HG03135 (cell line): ENCODE results near the gene ADAMTSL3.
"Not testable (repeated sequence)": the region's sequence is repeated elsewhere in the genome, so short reads cannot be mapped to it uniquely, and the experiment has no call there.

Experiments
- ATAC-seq: cut with Tn5 transposase; IDR thresholded peaks from one replicate; pipeline ENCODE4 v1.9.1; 2021; ENCODE audit warnings: mild to moderate bottlenecking, moderate library complexity; ENCODE audit not compliant: unreplicated experiment

Gene ADAMTSL3

DNA sequence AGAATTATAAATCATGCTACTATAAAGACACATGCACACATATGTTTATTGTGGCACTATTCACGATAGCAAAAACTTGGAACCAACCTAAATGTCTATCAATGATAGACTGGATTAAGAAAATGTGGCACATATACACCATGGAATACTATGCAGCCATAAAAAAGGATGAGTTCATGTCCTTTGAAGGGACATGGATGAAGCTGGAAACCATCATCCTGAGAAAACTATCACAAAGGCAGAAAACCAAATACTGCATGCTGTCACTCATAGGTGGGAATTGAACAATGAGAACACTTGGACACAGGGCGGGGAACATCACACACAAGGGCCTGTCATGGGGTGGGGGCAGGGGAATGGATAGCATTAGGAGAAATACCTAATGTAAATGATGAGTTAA lies 424.1 kb downstream of the ADAMTSL3 start:
- not testable (repeated sequence) for ATAC-seq

DNA sequence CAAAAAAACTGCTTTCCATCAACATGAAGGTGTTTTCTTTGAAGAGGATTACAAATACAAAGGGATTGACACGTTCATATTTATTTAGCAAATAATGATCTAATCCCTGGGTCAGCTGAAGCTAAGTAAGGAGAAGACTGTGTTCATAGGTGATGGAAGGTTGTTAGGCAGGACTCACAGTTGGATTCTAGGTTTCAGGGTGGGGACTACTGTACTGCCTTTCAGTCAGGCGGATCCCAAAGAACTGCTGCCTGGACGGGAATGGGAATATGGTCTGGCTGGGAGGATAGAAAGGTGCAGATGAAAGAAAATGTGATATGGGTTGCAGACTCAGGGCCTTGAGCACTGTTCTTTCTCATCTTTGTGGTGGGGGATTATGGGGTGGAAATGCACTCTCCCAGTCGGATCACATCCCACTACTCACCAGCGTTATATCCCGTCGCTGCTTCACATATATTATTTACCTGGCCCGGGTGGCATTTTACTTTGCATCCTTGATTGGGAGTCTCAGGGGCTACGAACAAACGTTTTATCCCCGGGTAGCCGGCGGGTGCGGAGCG lies 425.5 kb downstream of the ADAMTSL3 start:
- ATAC-seq: not testable (repeated sequence)

- peak; percentile 94 for ATAC-seq
Observed at GRCh38 chr15:84079885-84080777, 426.2 kb downstream of the ADAMTSL3 start.

GRCh38 chr15:84080778-84081084 lies 426.8 kb downstream of the ADAMTSL3 start:
- peak; percentile 25 for ATAC-seq

DNA sequence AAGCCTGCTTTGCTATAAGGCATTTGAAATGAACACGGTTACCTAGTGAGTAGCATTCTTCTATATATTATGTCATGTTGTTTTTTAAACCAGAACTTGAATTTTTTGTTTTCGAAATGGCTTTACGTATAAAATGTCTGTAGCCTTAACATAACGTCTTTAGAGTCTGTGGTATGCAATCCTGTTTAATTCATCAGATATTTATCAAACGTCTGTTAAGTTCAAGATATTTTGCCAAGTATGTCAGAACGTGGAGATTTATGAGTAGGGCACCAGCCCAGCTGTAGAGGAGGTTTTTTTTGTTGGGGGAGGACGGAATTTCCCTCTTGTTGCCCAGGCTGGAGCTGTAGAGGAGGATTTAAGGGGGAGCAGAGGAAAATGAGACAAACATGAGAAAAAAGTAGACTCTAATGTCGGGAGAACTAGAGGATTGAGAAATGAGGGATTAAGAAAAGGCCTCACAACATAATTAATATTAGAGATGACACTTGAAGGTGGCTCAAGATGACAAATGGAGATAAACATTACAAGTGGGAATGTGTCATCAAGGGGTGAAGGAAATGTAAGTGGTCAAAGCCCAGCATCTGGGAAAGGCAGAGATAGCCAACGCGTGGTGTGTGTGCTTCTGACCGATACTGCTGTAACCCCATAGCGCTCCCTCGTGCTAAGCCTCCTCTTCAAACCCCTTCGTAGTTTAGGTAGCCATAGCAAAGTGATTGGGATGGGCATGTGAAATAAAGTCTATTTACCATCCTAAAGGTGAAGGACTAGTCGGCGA lies 427.7 kb downstream of the ADAMTSL3 start:
- ATAC-seq: no peak

DNA sequence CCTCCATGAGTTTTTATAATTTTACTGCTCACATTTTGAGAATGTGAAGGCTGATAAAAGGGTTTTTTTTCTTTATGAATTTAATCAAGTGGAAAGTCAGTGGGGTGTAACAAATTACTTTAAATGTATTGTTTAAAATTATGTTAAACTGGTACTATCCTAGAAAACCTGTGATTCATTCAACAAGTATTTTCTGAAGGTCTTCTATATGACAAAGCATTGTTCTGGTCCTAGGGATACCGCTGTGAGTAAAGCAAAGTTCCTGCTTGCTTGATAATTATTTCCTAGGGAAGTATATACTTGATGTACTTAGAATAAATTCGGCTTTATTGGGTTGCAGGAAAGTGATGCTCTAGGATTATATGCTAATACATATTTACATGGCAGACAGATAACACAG lies 428.8 kb downstream of the ADAMTSL3 start:
- no peak for ATAC-seq

DNA sequence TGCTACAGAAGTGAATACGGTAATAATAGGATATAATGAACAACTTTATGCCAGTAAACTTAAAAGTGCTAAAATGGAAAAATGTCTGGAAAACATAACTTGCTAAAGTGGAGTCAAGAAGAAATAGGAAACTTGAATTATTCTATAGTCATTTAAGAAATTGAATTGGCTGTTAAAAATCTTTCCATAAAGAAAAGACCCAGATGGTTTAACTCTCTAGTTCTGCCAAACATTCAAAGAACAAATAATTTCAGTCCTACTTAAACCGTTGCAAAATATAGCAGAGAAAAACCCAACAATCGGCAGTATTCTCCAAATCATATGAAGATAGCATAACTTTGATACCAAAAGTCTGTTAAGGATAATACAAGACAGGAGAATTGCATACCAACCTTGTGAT lies 432.1 kb downstream of the ADAMTSL3 start:
- ATAC-seq: not testable (repeated sequence)
